Trophoblast cell (in vitro differentiated cells and primary cell): ENCODE results near the gene ATG4D.
"Not testable (repeated sequence)": the region's sequence is repeated elsewhere in the genome, so short reads cannot be mapped to it uniquely, and the experiment has no call there.

ENCODE experiments used
- DNase-seq, 2 donors: peaks; one replicate each; pipeline ENCODE4 v3.0.0-alpha.2; 2016
- H2AFZ ChIP-seq: 2 replicates; pipeline ENCODE4 v1.6.1; 2013; ENCODE audit warnings: low read length, moderate library complexity, mild to moderate bottlenecking; ENCODE audit not compliant: insufficient read depth, poor library complexity
- H2AK5ac ChIP-seq: 2 replicates; pipeline ENCODE4 v1.6.1; 2013; ENCODE audit warnings: mild to moderate bottlenecking, low read length
- H2BK120ac ChIP-seq: 2 replicates; pipeline ENCODE4 v1.6.1; 2013; ENCODE audit warnings: low read length, mild to moderate bottlenecking, moderate library complexity; ENCODE audit not compliant: insufficient read depth, poor library complexity
- H2BK12ac ChIP-seq: 2 replicates; pipeline ENCODE4 v1.6.1; 2013; ENCODE audit warnings: mild to moderate bottlenecking, low read length, moderate library complexity
- H2BK5ac ChIP-seq: 2 replicates; pipeline ENCODE4 v1.6.1; 2013; ENCODE audit warnings: low read length, low read depth, moderate library complexity, mild to moderate bottlenecking; ENCODE audit not compliant: poor library complexity
- H3K14ac ChIP-seq: 2 replicates; pipeline ENCODE4 v1.6.1; 2013; ENCODE audit warnings: mild to moderate bottlenecking, low read length
- H3K18ac ChIP-seq: 2 replicates; pipeline ENCODE4 v1.6.1; 2013; ENCODE audit warnings: mild to moderate bottlenecking, low read length
- H3K23ac ChIP-seq: 2 replicates; pipeline ENCODE4 v1.6.1; 2013; ENCODE audit warnings: low read length
- H3K27ac ChIP-seq: 2 replicates; pipeline ENCODE4 v1.5.1; 2013; ENCODE audit warnings: low read depth, mild to moderate bottlenecking, inconsistent platforms, low read length, moderate library complexity
- H3K27me3 ChIP-seq: 2 replicates; pipeline ENCODE4 v1.6.1; 2013; ENCODE audit warnings: inconsistent platforms, mild to moderate bottlenecking, low read length, moderate library complexity; ENCODE audit not compliant: insufficient read depth
- H3K36me3 ChIP-seq, 2 experiments: 1 replicate in 1 of 2; 2 replicates in 1 of 2; pipeline ENCODE4 v1.6.1; 2013; ENCODE audit warnings: low read length in 2 of 2, mild to moderate bottlenecking in 2 of 2, moderate library complexity in 1 of 2; ENCODE audit not compliant: insufficient read depth in 2 of 2, control insufficient read depth in 1 of 2
- H3K4ac ChIP-seq: 2 replicates; pipeline ENCODE4 v1.6.1; 2013; ENCODE audit warnings: low read depth, mild to moderate bottlenecking, low read length, moderate library complexity
- H3K4me1 ChIP-seq, 2 experiments: 1 replicate in 1 of 2; 2 replicates in 1 of 2; pipeline ENCODE4 v1.6.1; 2013; ENCODE audit warnings: low read length in 2 of 2, mild to moderate bottlenecking in 2 of 2, moderate library complexity in 1 of 2; ENCODE audit not compliant: insufficient read depth in 2 of 2, control insufficient read depth in 1 of 2
- H3K4me2 ChIP-seq: 2 replicates; pipeline ENCODE4 v1.6.1; 2013; ENCODE audit warnings: inconsistent platforms, mild to moderate bottlenecking, low read length, moderate library complexity
- H3K4me3 ChIP-seq: 2 replicates; pipeline ENCODE4 v1.5.1; 2013; ENCODE audit warnings: mild to moderate bottlenecking, low read depth, low read length, inconsistent platforms
- H3K79me1 ChIP-seq: one replicate; pipeline ENCODE4 v1.6.1; 2013; ENCODE audit warnings: low read length
- H3K79me2 ChIP-seq: 2 replicates; pipeline ENCODE4 v1.6.1; 2013; ENCODE audit warnings: low read length, mild to moderate bottlenecking; ENCODE audit not compliant: control insufficient read depth, insufficient read depth, poor library complexity
- H3K9ac ChIP-seq: 2 replicates; pipeline ENCODE4 v1.6.1; 2013; ENCODE audit warnings: mild to moderate bottlenecking, low read length
- H3K9me3 ChIP-seq: 2 replicates; pipeline ENCODE4 v1.6.1; 2013; ENCODE audit warnings: low read depth, mild to moderate bottlenecking, control low read depth, inconsistent platforms, low read length; ENCODE audit not compliant: insufficient read depth
- H4K12ac ChIP-seq: 2 replicates; pipeline ENCODE4 v1.6.1; 2013; ENCODE audit warnings: low read depth, mild to moderate bottlenecking, low read length, moderate library complexity
- H4K8ac ChIP-seq: 2 replicates; pipeline ENCODE4 v1.6.1; 2013; ENCODE audit warnings: low read depth, mild to moderate bottlenecking, low read length, moderate library complexity
- H4K91ac ChIP-seq: one replicate; pipeline ENCODE4 v1.6.1; 2013; ENCODE audit warnings: low read depth, mild to moderate bottlenecking, low read length, moderate library complexity
- WGBS: extraction: QIAGEN DNeasy Blood & Tissue Kit; methylation state at CpG from one replicate; pipeline ENCODE4 v1.1.7; 2013; ENCODE audit warnings: missing lambda C conversion rate; ENCODE audit not compliant: insufficient read length, insufficient coverage; ENCODE audit errors: extremely low coverage; 5-methylcytosine and 5-hydroxymethylcytosine counted together

The ATG4D gene

GRCh38 chr19:10550336-10550735 is 6.6 kb downstream of the ATG4D start:
- no peaks in the 10 kb centered on the region for H3K79me1 ChIP-seq
- no peaks in the 10 kb centered on the region for H3K4me1 ChIP-seq
- no peak overlapping the region for H3K4me2 ChIP-seq
- H2AFZ ChIP-seq, result no peak overlapping the region
- H2BK12ac ChIP-seq, result no peak overlapping the region
- no peaks in the 10 kb centered on the region for H3K27me3 ChIP-seq
- no peak for DNase-seq
- peaks cover 44 to 57% of the 10 kb centered on the region in 2 experiments for H3K36me3 ChIP-seq
- no peak overlapping the region for H3K18ac ChIP-seq
- no peak overlapping the region for H3K27ac ChIP-seq
- whole genome bisulfite sequencing, result no CpG with 5 or more reads among the region's 6 CpGs
- H3K23ac ChIP-seq, result no peak overlapping the region
- H3K14ac ChIP-seq, result no peak overlapping the region
- no peak overlapping the region for H2BK5ac ChIP-seq
- H3K9ac ChIP-seq, result no peak overlapping the region
- H3K79me2 ChIP-seq, result no peaks in the 10 kb centered on the region
- no peak overlapping the region for H2AK5ac ChIP-seq
- H4K12ac ChIP-seq, result no peak overlapping the region
- H4K91ac ChIP-seq, result no peak overlapping the region
- H3K9me3 ChIP-seq, result peaks cover 3% of the 10 kb centered on the region
- no peak overlapping the region for H4K8ac ChIP-seq
- H3K4ac ChIP-seq, result no peak overlapping the region
- no peak overlapping the region for H2BK120ac ChIP-seq
- H3K4me3 ChIP-seq, result no peak overlapping the region

- not testable (repeated sequence) for H3K4me2 ChIP-seq, H3K4ac ChIP-seq, H4K91ac ChIP-seq, H3K4me1 ChIP-seq, H3K23ac ChIP-seq, H2BK5ac ChIP-seq, H3K14ac ChIP-seq, H3K79me2 ChIP-seq, H4K12ac ChIP-seq, H3K9me3 ChIP-seq, H3K79me1 ChIP-seq, H2BK120ac ChIP-seq, H2BK12ac ChIP-seq, H2AK5ac ChIP-seq, H4K8ac ChIP-seq, H3K18ac ChIP-seq, H3K4me3 ChIP-seq, H3K27me3 ChIP-seq, H3K27ac ChIP-seq, DNase-seq, H3K9ac ChIP-seq, H2AFZ ChIP-seq
- no CpG with 5 or more reads among the region's 9 CpGs for WGBS
- H3K36me3 ChIP-seq, result peaks cover 49 to 63% of the 10 kb centered on the region in 2 experiments
Measured at GRCh38 chr19:10551006-10551405, 7.3 kb downstream of the ATG4D start.

GRCh38 chr19:10551698-10552301 is 8.1 kb downstream of the ATG4D start:
- peaks cover 3% of the 10 kb centered on the region for H3K9me3 ChIP-seq
- H3K23ac ChIP-seq, result no peak overlapping the region
- no peak overlapping the region for H4K12ac ChIP-seq
- no peak overlapping the region for H3K14ac ChIP-seq
- peaks cover 49 to 63% of the 10 kb centered on the region in 2 experiments for H3K36me3 ChIP-seq
- no peak overlapping the region for H3K27ac ChIP-seq
- no peak overlapping the region for H3K18ac ChIP-seq
- H4K91ac ChIP-seq, result no peak overlapping the region
- no peak overlapping the region for H4K8ac ChIP-seq
- H2BK12ac ChIP-seq, result no peak overlapping the region
- no peak overlapping the region for H3K4me3 ChIP-seq
- no peak overlapping the region for H2BK5ac ChIP-seq
- DNase-seq, result peak; percentile 84 to 89
- H3K9ac ChIP-seq, result no peak overlapping the region
- H3K4ac ChIP-seq, result no peak overlapping the region
- no peaks in the 10 kb centered on the region for H3K27me3 ChIP-seq
- H2AFZ ChIP-seq, result no peak overlapping the region
- no peak overlapping the region for H2AK5ac ChIP-seq
- no peak overlapping the region for H3K4me2 ChIP-seq
- H3K79me1 ChIP-seq, result no peaks in the 10 kb centered on the region
- no peaks in the 10 kb centered on the region for H3K4me1 ChIP-seq
- no peaks in the 10 kb centered on the region for H3K79me2 ChIP-seq
- no CpG with 5 or more reads among the region's 12 CpGs for WGBS
- no peak overlapping the region for H2BK120ac ChIP-seq

- Histone ChIP-seq H3K14ac (no peak overlapping the region), H3K23ac (no peak overlapping the region), H3K4ac (no peak overlapping the region), H3K9ac (no peak overlapping the region), H3K79me2 (no peaks in the 10 kb centered on the region), H3K18ac (no peak overlapping the region), H4K12ac (no peak overlapping the region), H2BK12ac (no peak overlapping the region), H3K4me2 (no peak overlapping the region), H2AK5ac (no peak overlapping the region), H2AFZ (no peak overlapping the region), H3K4me3 (no peak overlapping the region), H2BK120ac (no peak overlapping the region), H4K8ac (no peak overlapping the region), H3K9me3 (peaks cover 5% of the 10 kb centered on the region), H3K27ac (no peak overlapping the region), H4K91ac (no peak overlapping the region), H3K36me3 (peaks cover 48 to 61% of the 10 kb centered on the region in 2 experiments), H2BK5ac (no peak overlapping the region), H3K79me1 (no peaks in the 10 kb centered on the region), H3K4me1 (no peaks in the 10 kb centered on the region), H3K27me3 (no peaks in the 10 kb centered on the region)
- no peak for DNase-seq
- no CpG with 5 or more reads among the region's 12 CpGs for WGBS
Measured at GRCh38 chr19:10552510-10553053, 8.9 kb downstream of the ATG4D start.
